Endometrium (tissue), 2 donors: ENCODE results near the gene ADPGK.
"Not testable (repeated sequence)": the region's sequence is repeated elsewhere in the genome, so short reads cannot be mapped to it uniquely, and the experiment has no call there.

Experiments used
- FAIRE-seq: peaks from 2 replicates; lab custom pipeline; 2012; peaks lifted over from hg19 to GRCh38; lab: Jason Lieb, UNC
- donor health status: control.
- donor health status: control.

The ADPGK gene

GRCh38 chr15:72783640-72784455 is at the start of gene ADPGK:
TSS of gene ADPGK (minus strand) at chr15:72783758. CDS start at chr15:72783691, 67 bp downstream.
- no peak for FAIRE-seq

GRCh38 chr15:72827226-72827625 is 43.7 kb upstream of the ADPGK start:
- no peak for FAIRE-seq

GRCh38 chr15:72826611-72827010 is 43.1 kb upstream of the ADPGK start:
- FAIRE-seq = no peak

GRCh38 chr15:72825829-72826228 is 42.3 kb upstream of the ADPGK start:
- FAIRE-seq = no peak

- no peak for FAIRE-seq
These were observed 41.2 kb upstream of the ADPGK start for GRCh38 chr15:72824781-72825180.

GRCh38 chr15:72824112-72824511 is 40.6 kb upstream of the ADPGK start:
- FAIRE-seq = no peak

GRCh38 chr15:72820278-72820677 is 36.7 kb upstream of the ADPGK start:
- no peak for FAIRE-seq

GRCh38 chr15:72818632-72819031 is 35.1 kb upstream of the ADPGK start:
- FAIRE-seq = no peak

- FAIRE-seq = no peak
These were observed 29.9 kb upstream of the ADPGK start for GRCh38 chr15:72813345-72814004.

- FAIRE-seq = no peak
These were observed 25.8 kb upstream of the ADPGK start for GRCh38 chr15:72809329-72809728.

GRCh38 chr15:72807346-72807745 is 23.8 kb upstream of the ADPGK start:
- FAIRE-seq = not testable (repeated sequence)

- FAIRE-seq = no peak
These were observed 19.4 kb upstream of the ADPGK start for GRCh38 chr15:72803006-72803405.

GRCh38 chr15:72801590-72802325 is 18.2 kb upstream of the ADPGK start:
- FAIRE-seq = no peak

- no peak for FAIRE-seq
These were observed 17.4 kb upstream of the ADPGK start for GRCh38 chr15:72800833-72801481.

- no peak for FAIRE-seq
These were observed 14.3 kb upstream of the ADPGK start for GRCh38 chr15:72797834-72798233.

- no peak for FAIRE-seq
These were observed 13.8 kb upstream of the ADPGK start for GRCh38 chr15:72797338-72797689.

GRCh38 chr15:72796515-72797337 is 13.2 kb upstream of the ADPGK start:
- FAIRE-seq = no peak

GRCh38 chr15:72796210-72796514 is 12.6 kb upstream of the ADPGK start:
- FAIRE-seq = no peak

- no peak for FAIRE-seq
These were observed 10.5 kb upstream of the ADPGK start for GRCh38 chr15:72793766-72794660.

GRCh38 chr15:72792431-72792830 is 8.9 kb upstream of the ADPGK start:
- FAIRE-seq = no peak
